T-cell (primary cell): ENCODE data around the gene PYM1. TPM values are rescaled to one million over a fixed set of nuclear protein-coding genes. Genes with fewer than 3 reads are reported as not detected.
"Not testable (repeated sequence)": the region's sequence is repeated elsewhere in the genome, so short reads cannot be mapped to it uniquely, and the experiment has no call there.

Experiments used
- ATAC-seq, 4 experiments: fragments of 200-7000 bp in 3 of 4; fragments of 150-1000 bp in 1 of 4; cut with Tn5 transposase; replicated peaks in 1 of 4; 1 replicate in 3 of 4; 2 replicates in 1 of 4; pipeline ENCODE4 v1.10.0; 2021; ENCODE audit warnings: moderate library complexity in 3 of 4, mild to moderate bottlenecking in 2 of 4, moderate number of reproducible peaks in 1 of 4
- CTCF ChIA-PET, 2 donors: fragments of 300-600 bp; sonication (Branson Sonifier 250); formaldehyde crosslinking; loops; one replicate each; lab custom pipeline; 2022; ENCODE audit warnings: antibody characterized with exemption in 2 of 2; lab: Charles Lee
- POLR2A ChIA-PET, 2 donors: fragments of 300-600 bp; sonication (Branson Sonifier 250); formaldehyde crosslinking; loops; one replicate each; lab custom pipeline; 2022; ENCODE audit warnings: antibody characterized with exemption in 2 of 2; lab: Charles Lee
- DNase-seq, 35 experiments: peaks; one replicate each; pipeline versions ENCODE4 v3.0.0 to v3.0.0-alpha.2; 2013 to 2023
- H3K27ac ChIP-seq: one replicate; pipeline ENCODE4 v1.5.1; 2013; ENCODE audit warnings: low read length
- H3K27me3 ChIP-seq, 2 experiments: replicated peaks in 1 of 2; 1 replicate in 1 of 2; 2 replicates in 1 of 2; pipeline versions ENCODE4 v1.6.1 to v1.7.0; 2013; ENCODE audit warnings: low read length in 1 of 2, mixed read lengths in 1 of 2; ENCODE audit not compliant: control insufficient read depth in 2 of 2, insufficient read depth in 2 of 2; ENCODE audit errors: extremely low read depth in 1 of 2
- H3K36me3 ChIP-seq, 2 donors: 1 replicate in 1 of 2; 2 replicates in 1 of 2; pipeline versions ENCODE4 v1.6.1 to v1.7.0; 2013; ENCODE audit warnings: low read length in 1 of 2; ENCODE audit not compliant: control insufficient read depth in 2 of 2, insufficient read depth in 1 of 2; ENCODE audit errors: extremely low read depth in 1 of 2
- H3K4me1 ChIP-seq, 2 experiments: 1 replicate in 1 of 2; 2 replicates in 1 of 2; pipeline versions ENCODE4 v1.6.1 to v1.7.0; 2013; ENCODE audit warnings: low read length in 2 of 2, mixed read lengths in 1 of 2; ENCODE audit not compliant: insufficient read depth in 2 of 2, control insufficient read depth in 1 of 2; ENCODE audit errors: extremely low read depth in 1 of 2
- H3K4me3 ChIP-seq, 2 donors: 1 replicate in 1 of 2; 2 replicates in 1 of 2; pipeline versions ENCODE4 v1.5.1 to v1.7.0; 2013; ENCODE audit warnings: mild to moderate bottlenecking in 2 of 2, low read length in 1 of 2, moderate library complexity in 1 of 2; ENCODE audit not compliant: control insufficient read depth in 1 of 2; ENCODE audit errors: extremely low read depth in 1 of 2
- H3K9me3 ChIP-seq: 2 replicates; pipeline ENCODE4 v1.7.0; 2013
- H3K27ac Mint-ChIP-seq, 2 donors: one replicate each; pipeline ENCODE4 v1.8.0; 2020 to 2021; ENCODE audit warnings: mild to moderate bottlenecking in 2 of 2, mixed read lengths in 2 of 2
- H3K27me3 Mint-ChIP-seq, 2 donors: one replicate each; pipeline ENCODE4 v1.8.0; 2021 to 2022; ENCODE audit warnings: mixed read lengths in 2 of 2
- H3K36me3 Mint-ChIP-seq: one replicate; pipeline ENCODE4 v1.8.0; 2021; ENCODE audit warnings: mixed read lengths
- H3K4me1 Mint-ChIP-seq, 3 donors: one replicate each; pipeline ENCODE4 v1.8.0; 2020 to 2022; ENCODE audit warnings: mixed read lengths in 3 of 3, mild to moderate bottlenecking in 1 of 3
- H3K4me3 Mint-ChIP-seq, 3 donors: one replicate each; pipeline ENCODE4 v1.8.0; 2020 to 2022; ENCODE audit warnings: mild to moderate bottlenecking in 3 of 3, mixed read lengths in 3 of 3, moderate library complexity in 3 of 3
- H3K9me3 Mint-ChIP-seq, 3 donors: one replicate each; pipeline ENCODE4 v1.8.0; 2020 to 2022; ENCODE audit warnings: mixed read lengths in 3 of 3
- WGBS: methylation state at CpG from one replicate; pipeline ENCODE4 v1.1.5; 2013; ENCODE audit warnings: missing lambda C conversion rate; ENCODE audit not compliant: insufficient coverage; 5-methylcytosine and 5-hydroxymethylcytosine counted together
- total RNA-seq, 35 experiments: library from RNA in 6 of 35; stranded (reverse) in 6 of 35; fragments of 120-200 nt in 1 of 35; gene quantifications; one replicate each; pipeline versions ENCODE4 v1.2.1 to v1.2.4 and lab custom pipeline; 2013 to 2026

Gene PYM1
- total RNA-seq, 5 donors from 2014 or later (not counting 1 experiment from before 2014, with no cell fraction given), result 21.7 to 40.9 (median 30.7) TPM

- Mint-ChIP-seq H3K4me1 (no peaks in the 10 kb centered on the region), H3K4me3 (no peak overlapping the region), H3K36me3 (no peaks in the 10 kb centered on the region), H3K27ac (no peak overlapping the region), H3K27me3 (no peaks in the 10 kb centered on the region), H3K9me3 (no peaks in the 10 kb centered on the region)
- CTCF ChIA-PET, result no interaction called here
- ATAC-seq (no peak), DNase-seq (no peak)
- Histone ChIP-seq H3K4me1 (no peaks in the 10 kb centered on the region), H3K27ac (no peak overlapping the region), H3K9me3 (no peaks in the 10 kb centered on the region), H3K36me3 (no peaks in the 10 kb centered on the region), H3K27me3 (no peaks in the 10 kb centered on the region), H3K4me3 (no peak overlapping the region)
- WGBS, result 75% methylated on average over 2 of the region's 4 CpGs
- POLR2A ChIA-PET, result no interaction called here
These were observed 36.4 kb downstream of the PYM1 start for GRCh38 chr12:55891310-55891709.

- Histone ChIP-seq H3K9me3 (no peaks in the 10 kb centered on the region), H3K36me3 (no peaks in the 10 kb centered on the region), H3K4me1 (peaks cover 0 to 5% of the 10 kb centered on the region in 2 experiments), H3K27me3 (no peaks in the 10 kb centered on the region), H3K4me3 (no peak overlapping the region), H3K27ac (no peak overlapping the region)
- ChIA-PET POLR2A (no interaction called here), CTCF (no interaction called here)
- no peak overlapping the region for H3K4me3 Mint-ChIP-seq
- H3K9me3 Mint-ChIP-seq, result no peaks in the 10 kb centered on the region
- H3K27me3 Mint-ChIP-seq, result no peaks in the 10 kb centered on the region
- DNase-seq (no peak), ATAC-seq (no peak)
- H3K4me1 Mint-ChIP-seq, result peaks cover 5 to 8% (median 7%) of the 10 kb centered on the region in 3 donors
- no CpG with 5 or more reads among the region's 1 CpG for WGBS
- no peaks in the 10 kb centered on the region for H3K36me3 Mint-ChIP-seq
- no peak overlapping the region for H3K27ac Mint-ChIP-seq
These were observed 42.6 kb downstream of the PYM1 start for GRCh38 chr12:55885113-55885512.

GRCh38 chr12:55877824-55878223 is 49.9 kb downstream of the PYM1 start:
- DNase-seq, result no peak
- Histone ChIP-seq H3K9me3 (no peaks in the 10 kb centered on the region), H3K4me1 (peaks cover 0 to 5% of the 10 kb centered on the region in 2 experiments), H3K27ac (no peak overlapping the region), H3K27me3 (no peaks in the 10 kb centered on the region), H3K4me3 (no peak overlapping the region), H3K36me3 (no peaks in the 10 kb centered on the region)
- ChIA-PET POLR2A (no interaction called here), CTCF (interaction anchor here in 1 of 2 donors (0.6 kb wide), 2 partner anchors 42 to 951 kb away, joined by 3 read pairs; no protein-coding TSS in a partner anchor)
- Mint-ChIP-seq H3K4me3 (no peak overlapping the region), H3K36me3 (peaks cover 8% of the 10 kb centered on the region), H3K27ac (no peak overlapping the region), H3K27me3 (no peaks in the 10 kb centered on the region), H3K9me3 (peaks cover 7 to 10% (median 8%) of the 10 kb centered on the region in 3 donors), H3K4me1 (peaks cover 5 to 8% (median 7%) of the 10 kb centered on the region in 3 donors)
- no peak for ATAC-seq

DNA sequence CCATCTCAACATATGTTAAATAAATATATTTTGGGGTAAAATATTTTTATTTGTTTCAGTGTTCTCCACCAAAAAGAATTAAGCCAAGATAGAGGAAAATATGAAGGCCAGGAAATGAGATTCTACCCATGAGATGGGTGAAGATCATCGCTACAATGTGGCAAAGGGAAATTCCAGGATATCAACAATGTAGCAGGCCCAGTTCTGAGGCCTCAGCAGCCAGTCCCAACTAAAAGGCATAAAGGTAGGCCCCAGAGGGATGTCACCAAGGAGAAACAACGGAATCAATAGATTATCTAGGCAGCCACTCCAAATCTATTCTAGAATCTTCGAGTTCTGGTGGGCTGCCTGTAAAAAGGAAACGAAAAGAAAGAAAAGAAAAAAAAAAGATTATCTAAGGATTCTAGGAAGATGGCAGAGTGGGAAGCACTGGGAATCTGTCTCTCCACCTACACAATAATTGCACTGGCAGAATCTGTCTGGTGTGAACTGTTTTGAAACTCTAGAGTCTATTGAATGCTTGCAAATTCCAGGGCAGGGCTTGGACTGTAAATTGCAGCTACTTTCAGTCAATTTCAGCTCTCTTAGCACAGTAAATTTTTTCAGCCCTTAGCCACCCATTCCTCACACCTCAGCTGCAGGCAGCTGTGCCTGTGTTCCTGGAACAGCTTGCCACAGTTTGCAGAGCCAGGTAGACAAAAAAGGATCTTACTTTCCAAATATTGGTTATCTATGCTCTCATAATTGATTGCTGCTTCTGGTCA is 51.8 kb downstream of the PYM1 start:
- POLR2A ChIA-PET, result no interaction called here
- CTCF ChIA-PET, result no interaction called here
- no peak for ATAC-seq

GRCh38 chr12:55874443-55874842 is 53.3 kb downstream of the PYM1 start:
- no peak overlapping the region for H3K27ac ChIP-seq

More for the DNA sequence above, 51.8 kb downstream of the PYM1 start:
- no CpG with 5 or more reads among the region's 4 CpGs for WGBS
- no peaks in the 10 kb centered on the region for H3K27me3 Mint-ChIP-seq
- H3K27ac ChIP-seq, result no peak overlapping the region
- H3K9me3 Mint-ChIP-seq, result peaks cover 7 to 10% (median 8%) of the 10 kb centered on the region in 3 donors
- DNase-seq, result no peak
- H3K9me3 ChIP-seq, result no peaks in the 10 kb centered on the region
- no peaks in the 10 kb centered on the region for H3K36me3 ChIP-seq
- H3K4me3 ChIP-seq, result no peak overlapping the region
- peaks cover 2 to 4% (median 3%) of the 10 kb centered on the region in 3 donors for H3K4me1 Mint-ChIP-seq
- peaks cover 0 to 3% of the 10 kb centered on the region in 2 experiments for H3K4me1 ChIP-seq
- H3K36me3 Mint-ChIP-seq, result peaks cover 8% of the 10 kb centered on the region
- H3K27ac Mint-ChIP-seq, result no peak overlapping the region
- no peak overlapping the region for H3K4me3 Mint-ChIP-seq
- H3K27me3 ChIP-seq, result no peaks in the 10 kb centered on the region

DNA sequence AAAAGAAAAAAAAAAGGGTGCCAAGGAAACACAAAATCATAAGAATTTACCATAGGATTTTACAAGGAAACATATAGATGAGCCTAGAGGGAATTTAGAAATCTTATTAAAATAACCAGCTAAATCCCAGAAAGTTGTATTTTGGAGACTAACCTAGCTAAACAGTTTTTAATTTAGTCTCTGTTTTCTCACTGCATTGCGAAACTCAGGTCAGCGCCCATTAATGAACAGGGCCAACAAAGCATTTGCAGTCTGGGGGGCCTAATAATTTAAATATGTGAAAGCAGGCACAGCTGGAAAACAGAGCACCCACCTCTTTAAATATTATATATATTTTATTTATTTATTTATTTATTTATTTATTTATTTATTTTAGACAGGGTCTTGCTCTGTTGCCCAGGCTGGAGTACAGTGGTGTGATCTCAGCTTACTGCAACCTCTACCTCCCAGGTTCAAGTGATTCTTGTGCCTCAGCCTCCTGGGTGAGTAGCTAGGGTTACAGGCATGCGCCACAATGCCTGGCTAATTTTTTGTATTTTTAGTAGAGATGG is 61.2 kb downstream of the PYM1 start:
- WGBS, result no CpG with 5 or more reads among the region's 3 CpGs
- H3K4me1 ChIP-seq, H3K27me3 ChIP-seq, H3K4me1 Mint-ChIP-seq, H3K4me3 ChIP-seq, H3K27ac ChIP-seq, H3K36me3 ChIP-seq, H3K27ac Mint-ChIP-seq, H3K36me3 Mint-ChIP-seq, CTCF ChIA-PET, POLR2A ChIA-PET, H3K27me3 Mint-ChIP-seq, DNase-seq, H3K9me3 ChIP-seq, ATAC-seq, H3K9me3 Mint-ChIP-seq, H3K4me3 Mint-ChIP-seq: not testable (repeated sequence)

More at GRCh38 chr12:55874443-55874842, 53.3 kb downstream of the PYM1 start:
- Histone ChIP-seq H3K4me3 (no peak overlapping the region), H3K4me1 (no peaks in the 10 kb centered on the region), H3K9me3 (no peaks in the 10 kb centered on the region), H3K36me3 (no peaks in the 10 kb centered on the region), H3K27me3 (no peaks in the 10 kb centered on the region)
- peaks cover 7 to 10% (median 8%) of the 10 kb centered on the region in 3 donors for H3K9me3 Mint-ChIP-seq
- CTCF ChIA-PET, result no interaction called here
- no peak overlapping the region for H3K4me3 Mint-ChIP-seq
- H3K36me3 Mint-ChIP-seq, result peaks cover 8% of the 10 kb centered on the region
- POLR2A ChIA-PET, result no interaction called here
- H3K27me3 Mint-ChIP-seq, result no peaks in the 10 kb centered on the region
- H3K27ac Mint-ChIP-seq, result no peak overlapping the region
- H3K4me1 Mint-ChIP-seq, result no peaks in the 10 kb centered on the region
- DNase-seq (no peak), ATAC-seq (no peak)
- 40% methylated on average over 1 of the region's 2 CpGs for WGBS
